ENCODE results near the gene SPDYC. TPM values are rescaled to one million over a fixed set of nuclear protein-coding genes. Genes with fewer than 3 reads are reported as not detected.

The SPDYC gene
- total RNA-seq, 1 experiment from 2014 or later, result not detected

GRCh38 chr11:65217441-65218423, 47.7 kb downstream of the SPDYC start:
- Histone ChIP-seq H3K4me2 (ENCODE audit: low read length) (no peak overlapping the region), H3F3A (ENCODE audit: low read length, unreplicated experiment) (no peaks in the 10 kb centered on the region), H3K4me1 (ENCODE audit: insufficient read depth, low read length) (no peaks in the 10 kb centered on the region), H3K27ac (ENCODE audit: low read length) (no peak overlapping the region), H3K36me3 (ENCODE audit: low read depth, low read length) (no peaks in the 10 kb centered on the region), H3K27me3 (ENCODE audit: low read length) (no peaks in the 10 kb centered on the region), H2AFZ (ENCODE audit: low read length) (no peak overlapping the region), H3K9me3 (ENCODE audit: low read length) (no peaks in the 10 kb centered on the region), H3K9ac (ENCODE audit: low read length) (no peak overlapping the region), H3K4me3 (ENCODE audit: low read length) (no peak overlapping the region), H4K20me1 (ENCODE audit: low read length) (no peaks in the 10 kb centered on the region), H3K79me2 (ENCODE audit: low read length) (no peaks in the 10 kb centered on the region), H3K9me2 (replicated peaks; ENCODE audit: low read length) (no peaks in the 10 kb centered on the region)
- DNase-seq (no peak), ATAC-seq (no peak)
- no peak for TF ChIP-seq EZH2phosphoT487 (IDR thresholded peaks at IDR 0.05; ENCODE audit: borderline replicate concordance, low read length)
- TF ChIP-seq EZH2 (IDR thresholded peaks at IDR 0.05; ENCODE audit: low read length, unreplicated experiment), result no peak
- TF ChIP-seq CTCF (conservative IDR thresholded peaks at IDR 0.05; ENCODE audit: low read depth, low read length), result no peak
- POLR2A ChIA-PET (ENCODE audit: unreplicated experiment), result no interaction called here
- CTCF ChIA-PET, result no interaction called here
- BruUV-seq (replicated peaks), result no TSS peak
- intact Hi-C loops (cut with micrococcal nuclease), result no loop called here

GRCh38 chr11:65218446-65218845, 48.4 kb downstream of the SPDYC start:
- Histone ChIP-seq H3K4me2 (ENCODE audit: low read length) (no peak overlapping the region), H3K79me2 (ENCODE audit: low read length) (no peaks in the 10 kb centered on the region)
- CTCF ChIA-PET, result no interaction called here

More at GRCh38 chr11:65218446-65218845, 48.4 kb downstream of the SPDYC start:
- no peak overlapping the region for H3K27ac ChIP-seq (ENCODE audit: low read length)
- H3K4me3 ChIP-seq (ENCODE audit: low read length), result no peak overlapping the region
- no peaks in the 10 kb centered on the region for H3K4me1 ChIP-seq (ENCODE audit: insufficient read depth, low read length)
- intact Hi-C loops (cut with micrococcal nuclease), result no loop called here
- POLR2A ChIA-PET (ENCODE audit: unreplicated experiment), result no interaction called here
- H3K9me2 ChIP-seq (replicated peaks; ENCODE audit: low read length), result no peaks in the 10 kb centered on the region
- no peak for DNase-seq
- H3K27me3 ChIP-seq (ENCODE audit: low read length), result no peaks in the 10 kb centered on the region
- H3F3A ChIP-seq (ENCODE audit: low read length, unreplicated experiment), result no peaks in the 10 kb centered on the region
- H4K20me1 ChIP-seq (ENCODE audit: low read length), result no peaks in the 10 kb centered on the region
- H2AFZ ChIP-seq (ENCODE audit: low read length), result no peak overlapping the region
- ATAC-seq, result no peak
- no peaks in the 10 kb centered on the region for H3K36me3 ChIP-seq (ENCODE audit: low read depth, low read length)
- H3K9ac ChIP-seq (ENCODE audit: low read length), result no peak overlapping the region
- H3K9me3 ChIP-seq (ENCODE audit: low read length), result no peaks in the 10 kb centered on the region
- TF ChIP-seq EZH2 (IDR thresholded peaks at IDR 0.05; ENCODE audit: low read length, unreplicated experiment), result no peak
- no peak for TF ChIP-seq CTCF (conservative IDR thresholded peaks at IDR 0.05; ENCODE audit: low read depth, low read length)
- no peak for TF ChIP-seq EZH2phosphoT487 (IDR thresholded peaks at IDR 0.05; ENCODE audit: borderline replicate concordance, low read length)
- BruUV-seq (replicated peaks), result no TSS peak

Data from PC-3 (cell line).